ENCODE results near the gene FGG. TPM values are rescaled to one million over a fixed set of nuclear protein-coding genes. Genes with fewer than 3 reads are reported as not detected.

FGG gene
- total RNA-seq, 2 experiments from 2014 or later = not detected

DNA sequence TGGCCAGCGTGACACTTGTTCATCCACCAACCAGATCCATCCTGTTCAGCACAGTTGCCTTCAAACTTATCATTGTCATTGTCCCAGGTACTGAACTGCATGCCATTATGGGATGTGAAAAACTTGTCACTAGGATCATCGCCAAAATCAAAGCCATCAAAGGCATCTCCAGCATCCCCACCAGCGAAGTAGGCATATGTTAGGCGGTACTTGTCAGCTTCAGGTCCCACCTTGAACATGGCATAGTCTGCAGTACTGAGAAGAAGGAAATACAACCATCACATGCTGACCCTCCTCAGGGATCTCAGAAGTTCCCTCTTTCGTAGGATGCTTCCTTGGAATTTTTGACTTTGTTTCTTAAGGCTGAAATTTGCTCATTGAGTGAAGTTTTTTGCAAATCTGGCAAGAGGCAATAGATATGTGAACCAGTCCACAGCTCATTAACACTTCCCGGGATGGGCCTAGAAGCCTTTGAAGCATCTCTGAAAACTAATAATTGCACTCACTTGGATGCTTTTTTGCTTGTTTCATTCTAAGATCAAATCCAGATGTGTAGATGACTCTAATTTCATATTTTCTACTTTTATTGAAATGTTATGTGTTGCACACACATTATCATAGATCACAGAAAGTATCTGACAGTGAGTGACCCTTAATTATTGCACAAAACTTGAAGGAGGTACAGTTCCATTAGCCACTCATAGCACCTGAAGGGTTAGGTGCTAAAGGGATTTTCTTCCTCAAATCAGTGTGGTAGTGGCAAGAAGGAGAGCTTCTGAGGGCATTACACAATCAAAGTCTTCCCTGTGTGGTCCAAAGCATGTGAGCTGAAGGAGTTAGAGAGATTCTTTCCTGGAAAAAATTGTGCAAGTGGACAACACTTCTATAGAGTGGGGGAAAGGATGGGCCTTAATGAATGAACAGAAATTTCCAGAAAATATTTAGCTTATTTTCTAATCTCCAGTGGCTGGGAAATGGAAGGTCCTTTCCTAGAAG is 5.4 kb downstream of the FGG start:
- Histone ChIP-seq H3K4me3 (ENCODE audit: low read depth, low read length, poor library complexity, severe bottlenecking) (no peak overlapping the region), H3K9me2 (ENCODE audit: insufficient read depth, low read length) (no peaks in the 10 kb centered on the region), H4K20me1 (ENCODE audit: insufficient read depth, low read length) (no peaks in the 10 kb centered on the region), H3K36me3 (ENCODE audit: insufficient read depth, low read length) (no peaks in the 10 kb centered on the region), H3K27ac (ENCODE audit: low read depth, low read length, poor library complexity, severe bottlenecking) (no peak overlapping the region), H3K4me1 (ENCODE audit: insufficient read depth, low read length, poor library complexity, severe bottlenecking) (no peaks in the 10 kb centered on the region), H3K79me2 (ENCODE audit: insufficient read depth, low read depth, low read length) (no peaks in the 10 kb centered on the region), H3K9me3 (ENCODE audit: low read length) (no peaks in the 10 kb centered on the region), H2AFZ (ENCODE audit: low read length) (no peak overlapping the region), H3K4me2 (ENCODE audit: low read length) (no peak overlapping the region)
- intact Hi-C loops (cut with micrococcal nuclease; ENCODE audit: unreplicated experiment) = no loop called here
- DNase-seq (ENCODE audit: low spot score) = no peak
- BruUV-seq (replicated peaks) = no TSS peak
- TF ChIP-seq, protein P1, sequence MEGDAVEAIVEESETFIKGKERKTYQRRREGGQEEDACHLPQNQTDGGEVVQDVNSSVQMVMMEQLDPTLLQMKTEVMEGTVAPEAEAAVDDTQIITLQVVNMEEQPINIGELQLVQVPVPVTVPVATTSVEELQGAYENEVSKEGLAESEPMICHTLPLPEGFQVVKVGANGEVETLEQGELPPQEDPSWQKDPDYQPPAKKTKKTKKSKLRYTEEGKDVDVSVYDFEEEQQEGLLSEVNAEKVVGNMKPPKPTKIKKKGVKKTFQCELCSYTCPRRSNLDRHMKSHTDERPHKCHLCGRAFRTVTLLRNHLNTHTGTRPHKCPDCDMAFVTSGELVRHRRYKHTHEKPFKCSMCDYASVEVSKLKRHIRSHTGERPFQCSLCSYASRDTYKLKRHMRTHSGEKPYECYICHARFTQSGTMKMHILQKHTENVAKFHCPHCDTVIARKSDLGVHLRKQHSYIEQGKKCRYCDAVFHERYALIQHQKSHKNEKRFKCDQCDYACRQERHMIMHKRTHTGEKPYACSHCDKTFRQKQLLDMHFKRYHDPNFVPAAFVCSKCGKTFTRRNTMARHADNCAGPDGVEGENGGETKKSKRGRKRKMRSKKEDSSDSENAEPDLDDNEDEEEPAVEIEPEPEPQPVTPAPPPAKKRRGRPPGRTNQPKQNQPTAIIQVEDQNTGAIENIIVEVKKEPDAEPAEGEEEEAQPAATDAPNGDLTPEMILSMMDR (conservative IDR thresholded peaks at IDR 0.05; ENCODE audit: low read length) = no peak
- TF ChIP-seq EZH2phosphoT487 (IDR thresholded peaks at IDR 0.05; ENCODE audit: borderline replicate concordance, low read depth, low read length) = no peak
- ChIA-PET POLR2A (interaction anchor here (1.2 to 1.7 kb wide), 2 partner anchors 12 to 57 kb away, joined by 3 to 7 read pairs; partner anchors contain the start of gene PLRG1), CTCF (ENCODE audit: unreplicated experiment) (no interaction called here)

DNA sequence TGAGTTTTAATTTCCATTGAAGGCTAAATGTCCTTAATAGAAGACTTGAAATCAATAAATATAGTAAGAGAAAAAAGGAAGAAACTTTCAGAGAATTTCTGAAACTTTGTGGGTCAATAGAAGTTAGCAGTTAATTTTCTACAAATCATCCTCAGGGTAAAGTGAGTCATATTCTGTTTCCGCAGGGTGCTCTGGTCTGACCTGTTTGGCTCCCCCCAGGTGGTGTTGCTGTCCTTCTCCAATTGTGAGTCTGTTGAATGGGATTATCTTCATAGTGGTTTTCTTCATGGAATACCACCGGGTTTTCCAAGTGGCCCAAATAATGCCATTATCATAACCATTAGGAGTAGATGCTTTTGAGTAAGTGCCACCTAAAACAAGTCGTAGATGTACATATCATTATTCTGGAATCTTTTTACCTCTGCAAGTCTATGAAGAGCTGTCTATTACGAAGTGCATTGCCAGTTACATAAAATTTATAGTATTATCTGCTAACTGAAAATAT is 7.7 kb downstream of the FGG start:
- CTCF ChIA-PET (ENCODE audit: unreplicated experiment) = no interaction called here
- Histone ChIP-seq H3K79me2 (ENCODE audit: insufficient read depth, low read depth, low read length) (no peaks in the 10 kb centered on the region), H3K36me3 (ENCODE audit: insufficient read depth, low read length) (no peaks in the 10 kb centered on the region), H3K9me2 (ENCODE audit: insufficient read depth, low read length) (no peaks in the 10 kb centered on the region), H3K4me2 (ENCODE audit: low read length) (no peak overlapping the region), H2AFZ (ENCODE audit: low read length) (no peak overlapping the region), H3K9me3 (ENCODE audit: low read length) (no peaks in the 10 kb centered on the region), H3K27ac (ENCODE audit: low read depth, low read length, poor library complexity, severe bottlenecking) (no peak overlapping the region), H3K4me1 (ENCODE audit: insufficient read depth, low read length, poor library complexity, severe bottlenecking) (no peaks in the 10 kb centered on the region), H4K20me1 (ENCODE audit: insufficient read depth, low read length) (no peaks in the 10 kb centered on the region), H3K4me3 (ENCODE audit: low read depth, low read length, poor library complexity, severe bottlenecking) (no peak overlapping the region)
- POLR2A ChIA-PET = no interaction called here
- TF ChIP-seq, protein P1 (conservative IDR thresholded peaks at IDR 0.05; ENCODE audit: low read length) = no peak
- no peak for TF ChIP-seq EZH2phosphoT487 (IDR thresholded peaks at IDR 0.05; ENCODE audit: borderline replicate concordance, low read depth, low read length)
- no TSS peak for BruUV-seq (replicated peaks)
- DNase-seq (ENCODE audit: low spot score) = no peak
- intact Hi-C loops (cut with micrococcal nuclease; ENCODE audit: unreplicated experiment) = no loop called here

All from OCI-LY7 (cell line).